PFSK-1 (cell line): ENCODE results near the gene FAR1.

Experiments used
- FOXP2 ChIP-seq: optimal IDR thresholded peaks from 2 replicates; pipeline ENCODE3; 2011; ENCODE audit warnings: borderline replicate concordance, control low read depth, inconsistent platforms; ENCODE audit not compliant: insufficient read depth; ENCODE audit errors: extremely low read length, extremely low read depth
- POLR2AphosphoS5 ChIP-seq: IDR thresholded peaks from 2 replicates; pipeline ENCODE4 v1.6.1; 2012; ENCODE audit warnings: low read depth, mild to moderate bottlenecking, control low read depth, low read length, moderate library complexity
- SIN3A ChIP-seq: IDR thresholded peaks from 2 replicates; pipeline ENCODE4 v1.6.1; 2012; ENCODE audit warnings: mild to moderate bottlenecking, low read length, moderate library complexity, borderline replicate concordance; ENCODE audit not compliant: insufficient read depth
- TAF1 ChIP-seq: IDR thresholded peaks from 2 replicates; pipeline ENCODE4 v1.6.1; 2012; ENCODE audit warnings: low read length, control low read depth, borderline replicate concordance; ENCODE audit not compliant: insufficient read depth
- TF ChIP-seq, protein P1 (sequence below), 2 experiments: IDR thresholded peaks; 2 replicates each; pipeline versions ENCODE4 v1.6.1 to v1.8.0; 2011 to 2012; ENCODE audit warnings: low read depth in 2 of 2, low read length in 2 of 2, control low read depth in 1 of 2, inconsistent platforms in 1 of 2, mild to moderate bottlenecking in 1 of 2, moderate library complexity in 1 of 2; ENCODE audit not compliant: insufficient read depth in 1 of 2

The FAR1 gene

DNA sequence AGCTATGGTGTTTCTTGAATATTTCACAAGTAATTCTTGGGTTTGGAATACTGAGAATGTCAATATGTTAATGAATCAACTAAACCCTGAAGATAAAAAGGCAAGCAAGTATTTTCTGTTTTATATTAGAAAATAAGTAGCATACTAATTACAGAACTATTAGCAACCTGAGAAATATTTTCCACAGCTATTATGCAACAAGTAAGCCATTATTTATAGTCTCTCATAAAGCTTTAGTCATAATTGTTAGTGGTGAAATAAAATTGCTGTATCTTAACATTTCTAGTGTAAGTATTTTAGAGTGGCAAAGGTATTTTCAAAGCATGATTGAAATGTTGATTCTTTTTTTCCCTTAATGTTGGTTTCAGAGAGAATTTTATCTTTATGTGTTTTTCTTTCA is 53.3 kb downstream of the FAR1 start:
- TF ChIP-seq, protein P1, sequence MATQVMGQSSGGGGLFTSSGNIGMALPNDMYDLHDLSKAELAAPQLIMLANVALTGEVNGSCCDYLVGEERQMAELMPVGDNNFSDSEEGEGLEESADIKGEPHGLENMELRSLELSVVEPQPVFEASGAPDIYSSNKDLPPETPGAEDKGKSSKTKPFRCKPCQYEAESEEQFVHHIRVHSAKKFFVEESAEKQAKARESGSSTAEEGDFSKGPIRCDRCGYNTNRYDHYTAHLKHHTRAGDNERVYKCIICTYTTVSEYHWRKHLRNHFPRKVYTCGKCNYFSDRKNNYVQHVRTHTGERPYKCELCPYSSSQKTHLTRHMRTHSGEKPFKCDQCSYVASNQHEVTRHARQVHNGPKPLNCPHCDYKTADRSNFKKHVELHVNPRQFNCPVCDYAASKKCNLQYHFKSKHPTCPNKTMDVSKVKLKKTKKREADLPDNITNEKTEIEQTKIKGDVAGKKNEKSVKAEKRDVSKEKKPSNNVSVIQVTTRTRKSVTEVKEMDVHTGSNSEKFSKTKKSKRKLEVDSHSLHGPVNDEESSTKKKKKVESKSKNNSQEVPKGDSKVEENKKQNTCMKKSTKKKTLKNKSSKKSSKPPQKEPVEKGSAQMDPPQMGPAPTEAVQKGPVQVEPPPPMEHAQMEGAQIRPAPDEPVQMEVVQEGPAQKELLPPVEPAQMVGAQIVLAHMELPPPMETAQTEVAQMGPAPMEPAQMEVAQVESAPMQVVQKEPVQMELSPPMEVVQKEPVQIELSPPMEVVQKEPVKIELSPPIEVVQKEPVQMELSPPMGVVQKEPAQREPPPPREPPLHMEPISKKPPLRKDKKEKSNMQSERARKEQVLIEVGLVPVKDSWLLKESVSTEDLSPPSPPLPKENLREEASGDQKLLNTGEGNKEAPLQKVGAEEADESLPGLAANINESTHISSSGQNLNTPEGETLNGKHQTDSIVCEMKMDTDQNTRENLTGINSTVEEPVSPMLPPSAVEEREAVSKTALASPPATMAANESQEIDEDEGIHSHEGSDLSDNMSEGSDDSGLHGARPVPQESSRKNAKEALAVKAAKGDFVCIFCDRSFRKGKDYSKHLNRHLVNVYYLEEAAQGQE (IDR thresholded peaks at IDR 0.05; ENCODE audit: insufficient read depth in 1 of 2, low read depth in 2 of 2, low read length in 2 of 2), result no peak
- no peak for TF ChIP-seq POLR2AphosphoS5
- no peak for TF ChIP-seq TAF1
- TF ChIP-seq FOXP2, result no peak
- no peak for TF ChIP-seq SIN3A

DNA sequence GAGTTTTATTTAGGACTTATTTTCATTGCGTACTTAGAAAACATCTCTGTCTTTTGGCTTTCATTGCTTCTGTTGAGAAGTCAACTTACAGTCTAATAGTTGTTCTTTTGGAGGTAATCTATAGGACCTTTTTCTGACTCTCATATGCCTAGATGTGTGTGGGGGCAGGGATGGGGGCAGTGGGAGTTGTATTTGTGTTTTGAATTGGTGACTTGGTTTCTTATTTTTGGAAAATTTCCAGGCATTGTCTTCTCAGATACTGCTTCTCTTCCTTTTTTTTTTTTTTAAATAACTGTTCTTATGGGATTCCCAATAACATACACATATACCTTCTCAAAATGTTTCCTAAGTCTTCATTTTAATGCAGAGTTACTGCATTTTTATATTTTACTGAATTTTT is 58.0 kb downstream of the FAR1 start:
- TF ChIP-seq POLR2AphosphoS5, result no peak
- TF ChIP-seq FOXP2, result no peak

DNA sequence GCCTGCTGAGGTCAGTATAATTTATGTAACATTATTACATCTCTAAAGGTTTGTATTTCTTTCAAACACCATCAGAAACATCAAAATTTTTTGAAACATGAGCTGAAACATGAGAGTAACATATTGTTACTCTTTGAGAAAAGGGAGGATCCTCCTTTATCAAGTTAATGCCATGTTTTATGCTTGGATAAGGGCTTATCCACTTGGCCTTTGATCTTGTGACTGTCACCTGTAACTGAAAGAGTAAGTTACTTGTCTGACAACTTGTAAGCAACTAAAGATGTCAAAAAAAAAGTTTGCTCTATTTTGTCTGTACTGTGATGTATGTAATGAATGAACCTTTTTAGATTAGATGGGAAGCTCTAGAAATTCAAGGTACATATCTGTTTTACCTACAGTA is 59.6 kb downstream of the FAR1 start:
- no peak for TF ChIP-seq FOXP2
- no peak for TF ChIP-seq SIN3A
- TF ChIP-seq, protein P1 (IDR thresholded peaks at IDR 0.05; ENCODE audit: insufficient read depth in 1 of 2, low read depth in 2 of 2, low read length in 2 of 2), result no peak
- no peak for TF ChIP-seq POLR2AphosphoS5
- no peak for TF ChIP-seq TAF1

DNA sequence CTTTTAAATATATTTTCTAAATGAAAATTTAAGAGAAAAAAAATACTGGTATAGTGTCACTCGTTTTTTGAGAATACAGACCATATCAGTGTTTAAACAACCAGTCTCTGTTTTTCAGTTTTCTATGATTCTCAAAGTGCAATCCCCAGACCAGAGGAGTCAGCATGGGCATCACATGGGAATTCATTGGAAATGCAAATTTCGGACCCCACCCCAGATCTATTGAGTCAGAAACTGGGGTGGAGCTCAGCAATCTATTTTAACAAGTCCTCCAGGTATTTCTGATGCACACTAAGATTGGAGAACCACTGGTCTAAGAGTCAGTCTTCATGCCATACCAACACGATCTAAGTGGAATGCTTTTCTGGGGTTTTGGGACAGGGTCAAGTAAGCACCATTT is 66.1 kb downstream of the FAR1 start:
- TF ChIP-seq SIN3A (no peak), FOXP2 (no peak), TAF1 (no peak), POLR2AphosphoS5 (no peak)
- TF ChIP-seq, protein P1 (IDR thresholded peaks at IDR 0.05; ENCODE audit: insufficient read depth in 1 of 2, low read depth in 2 of 2, low read length in 2 of 2), result no peak

DNA sequence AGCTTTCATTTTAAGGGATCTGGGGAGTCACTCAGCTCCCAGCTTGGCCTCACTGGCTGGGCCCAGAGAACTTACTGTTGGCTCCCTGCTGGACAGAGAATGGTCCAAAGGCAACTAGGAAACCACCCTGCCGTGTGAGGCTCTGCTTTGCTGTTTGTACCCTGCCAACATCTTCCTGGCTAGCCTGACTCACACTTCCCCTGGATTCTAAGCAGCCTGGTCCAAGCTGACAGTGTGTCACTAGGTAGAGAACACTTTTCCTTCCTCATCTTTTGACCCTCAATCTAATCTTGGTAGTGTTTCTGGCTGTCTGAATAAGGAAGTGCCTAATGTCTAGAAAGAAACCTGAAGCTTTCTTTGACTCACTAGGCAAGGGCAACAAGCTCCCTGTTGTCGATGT is 76.7 kb downstream of the FAR1 start:
- TF ChIP-seq, protein P1 (IDR thresholded peaks at IDR 0.05; ENCODE audit: insufficient read depth in 1 of 2, low read depth in 2 of 2, low read length in 2 of 2), result 0 out of 4 replicates have a peak, but pooled peaks of 1 of the 2 experiments have one; percentile 53
- TF ChIP-seq FOXP2, result no peak

DNA sequence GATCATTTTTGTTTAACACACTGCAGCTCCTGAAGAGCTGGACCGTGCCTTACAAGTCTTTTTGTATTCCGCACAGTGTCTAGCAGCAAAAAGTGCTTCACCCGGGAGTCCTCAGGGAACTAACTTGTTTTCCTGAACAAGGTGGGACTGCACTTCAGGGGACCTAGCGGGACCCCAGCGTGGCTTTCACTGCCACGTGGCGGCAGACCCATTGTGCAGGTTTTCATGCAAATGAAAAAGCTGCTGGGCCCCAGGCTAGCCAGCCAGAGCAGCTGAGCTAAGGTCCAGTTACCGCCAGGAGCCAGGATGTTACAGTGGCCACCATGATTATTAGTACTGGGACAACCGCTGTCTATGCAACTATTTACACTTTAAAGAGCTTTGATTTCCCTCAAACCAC is 90.6 kb downstream of the FAR1 start:
- TF ChIP-seq TAF1 (no peak), SIN3A (no peak), FOXP2 (no peak), POLR2AphosphoS5 (no peak)
- TF ChIP-seq, protein P1 (IDR thresholded peaks at IDR 0.05; ENCODE audit: insufficient read depth in 1 of 2, low read depth in 2 of 2, low read length in 2 of 2), result no peak
